HG02571 (cell line): ENCODE results near the gene TMCO1.
"Not testable (repeated sequence)": the region's sequence is repeated elsewhere in the genome, so short reads cannot be mapped to it uniquely, and the experiment has no call there.

ENCODE experiments used
- ATAC-seq: cut with Tn5 transposase; IDR thresholded peaks from one replicate; pipeline ENCODE4 v1.9.1; 2021; ENCODE audit warnings: mild to moderate bottlenecking, moderate library complexity; ENCODE audit not compliant: unreplicated experiment

The TMCO1 gene

DNA sequence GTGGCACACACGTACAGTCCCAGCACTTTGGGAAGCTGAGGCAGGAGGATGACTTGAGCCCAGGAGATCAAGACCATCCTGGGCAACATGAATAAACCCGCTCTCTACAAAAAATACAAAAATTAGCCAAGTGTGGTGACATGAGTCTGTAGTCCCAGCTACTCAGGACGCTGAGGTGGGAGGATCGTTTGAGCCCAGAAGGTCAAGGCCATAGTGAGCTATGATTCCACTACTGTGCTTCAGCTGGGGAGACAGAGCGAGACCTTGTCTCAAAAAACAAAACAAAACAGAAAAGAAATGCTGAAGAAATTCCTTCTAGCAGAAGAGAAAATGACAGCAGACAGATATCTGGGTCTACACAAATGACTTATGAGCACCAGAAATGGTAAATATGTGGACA lies 80.6 kb downstream of the TMCO1 start:
- no peak for ATAC-seq

DNA sequence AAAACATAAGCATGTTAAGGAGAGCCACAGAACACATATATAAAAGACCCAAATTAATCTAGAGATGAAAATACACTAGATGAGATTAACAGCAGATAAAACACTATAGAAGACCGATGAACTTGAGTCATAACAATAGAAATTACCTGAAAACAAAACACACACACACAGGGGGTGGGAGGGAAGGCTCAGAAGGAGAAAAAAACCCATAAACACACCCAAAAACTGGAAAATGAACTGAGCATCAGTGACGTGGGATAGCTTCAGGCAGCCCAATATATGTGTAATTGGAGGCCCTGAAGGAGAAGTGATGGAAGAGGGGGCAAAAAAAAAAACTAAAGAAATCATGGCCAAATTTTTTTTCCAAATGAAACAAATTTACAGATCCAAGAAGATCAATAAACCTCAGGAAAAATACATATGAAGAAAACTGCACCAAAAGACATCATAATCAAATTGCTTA lies 81.7 kb downstream of the TMCO1 start:
- ATAC-seq = no peak

DNA sequence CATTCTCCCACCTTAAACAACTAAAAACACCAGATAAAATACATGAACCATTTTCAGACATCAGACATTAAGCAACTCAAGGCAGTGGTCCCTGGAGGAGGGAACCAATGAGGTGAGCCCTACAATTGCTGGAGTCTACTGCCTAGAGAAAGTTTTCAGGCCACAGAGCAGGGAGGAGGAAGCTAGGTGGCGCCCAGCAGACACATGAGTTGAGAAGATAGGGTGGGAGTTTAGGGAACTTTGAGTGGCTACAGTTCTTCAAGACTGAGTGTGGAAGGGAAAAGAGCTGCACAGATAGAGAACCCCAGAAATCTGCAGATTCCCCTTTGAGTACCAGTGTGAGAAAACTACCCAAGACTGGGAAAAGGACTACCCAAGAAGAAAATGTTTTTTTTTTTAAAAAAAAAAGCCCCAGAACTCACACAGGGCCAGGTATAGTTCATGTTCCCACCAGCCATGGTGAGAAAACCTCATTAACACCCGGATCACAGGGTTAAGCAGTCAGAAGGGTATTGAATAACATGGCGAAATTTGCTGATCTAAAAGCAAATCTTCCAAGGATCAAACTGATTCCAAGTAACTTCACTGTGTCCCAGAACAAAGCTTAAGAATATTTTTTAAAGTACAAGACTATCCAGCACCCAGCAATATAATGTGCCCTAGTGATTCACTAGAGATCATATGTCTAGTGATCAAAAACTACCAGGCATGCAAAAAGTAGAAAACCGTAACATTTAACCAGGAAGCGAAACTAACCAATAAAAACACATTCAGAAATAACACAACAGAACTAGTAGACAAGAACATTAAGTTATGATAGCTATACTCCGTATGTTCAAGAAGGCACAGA lies 82.3 kb downstream of the TMCO1 start:
- ATAC-seq = no peak

DNA sequence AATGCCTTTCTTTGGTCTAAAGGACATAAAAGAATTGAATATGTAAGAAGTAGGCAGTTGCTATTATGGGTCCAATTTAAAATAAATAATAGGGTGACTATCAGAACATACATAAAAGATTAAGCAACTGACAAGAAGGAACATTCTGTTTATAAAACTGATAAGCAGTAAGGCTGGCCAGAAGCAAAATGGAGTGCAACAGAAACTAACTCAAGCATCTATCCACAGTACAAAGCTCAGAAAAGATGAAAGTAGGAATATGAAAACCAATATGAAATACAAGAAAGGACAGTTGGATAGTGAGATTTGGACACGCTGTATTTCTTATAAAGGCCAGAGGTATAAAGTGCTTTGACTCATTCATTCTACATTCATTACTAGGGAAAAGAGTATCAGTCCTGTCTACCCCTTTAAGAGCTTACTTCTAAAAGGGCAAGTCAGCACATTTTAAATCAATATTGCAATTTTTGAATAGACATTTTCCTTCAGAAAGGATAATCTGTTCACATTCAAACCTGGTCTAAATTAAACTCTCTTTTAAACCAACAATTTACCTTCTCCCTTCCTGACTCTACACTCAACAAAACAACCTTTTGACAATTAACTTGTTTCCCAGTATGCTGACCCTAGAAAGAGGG lies 84.7 kb downstream of the TMCO1 start:
- no peak for ATAC-seq

DNA sequence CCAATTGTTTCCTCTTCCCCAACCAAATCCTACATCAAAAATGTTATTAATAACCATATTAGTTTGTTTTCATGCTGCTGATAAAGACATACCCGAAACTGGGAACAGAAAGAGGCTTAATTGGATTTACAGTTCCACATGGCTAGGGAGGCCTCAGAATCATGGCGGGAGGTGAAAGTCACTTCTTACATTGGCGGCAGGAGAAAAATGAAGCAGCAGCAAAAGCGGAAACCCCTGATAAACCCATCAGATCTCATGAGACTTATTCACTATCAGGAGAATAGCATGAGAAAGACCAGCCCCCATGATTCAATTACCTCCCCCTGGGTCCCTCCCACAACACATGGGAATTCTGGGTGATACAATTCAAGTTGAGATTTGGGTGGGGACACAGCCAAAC lies 87.9 kb downstream of the TMCO1 start:
- ATAC-seq = not testable (repeated sequence)

DNA sequence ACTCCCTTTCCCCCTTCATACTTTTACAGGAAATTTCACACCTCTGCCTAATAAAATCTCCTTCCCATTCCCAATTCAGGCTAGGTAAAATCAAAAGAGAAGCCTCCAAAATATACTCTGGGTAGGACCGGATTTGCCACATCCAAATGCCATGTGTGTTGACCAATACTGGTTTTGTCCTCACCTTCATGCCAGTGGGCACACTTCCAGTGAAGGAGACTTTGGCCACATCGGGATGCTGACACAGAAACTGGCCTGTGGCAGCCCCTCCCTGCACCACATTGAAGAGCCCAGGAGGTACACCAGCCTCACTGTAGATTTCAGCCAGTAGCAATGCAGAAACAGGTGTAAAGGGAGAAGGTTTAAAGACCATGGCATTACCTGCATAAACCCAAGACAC lies 88.4 kb downstream of the TMCO1 start:
- no peak for ATAC-seq

DNA sequence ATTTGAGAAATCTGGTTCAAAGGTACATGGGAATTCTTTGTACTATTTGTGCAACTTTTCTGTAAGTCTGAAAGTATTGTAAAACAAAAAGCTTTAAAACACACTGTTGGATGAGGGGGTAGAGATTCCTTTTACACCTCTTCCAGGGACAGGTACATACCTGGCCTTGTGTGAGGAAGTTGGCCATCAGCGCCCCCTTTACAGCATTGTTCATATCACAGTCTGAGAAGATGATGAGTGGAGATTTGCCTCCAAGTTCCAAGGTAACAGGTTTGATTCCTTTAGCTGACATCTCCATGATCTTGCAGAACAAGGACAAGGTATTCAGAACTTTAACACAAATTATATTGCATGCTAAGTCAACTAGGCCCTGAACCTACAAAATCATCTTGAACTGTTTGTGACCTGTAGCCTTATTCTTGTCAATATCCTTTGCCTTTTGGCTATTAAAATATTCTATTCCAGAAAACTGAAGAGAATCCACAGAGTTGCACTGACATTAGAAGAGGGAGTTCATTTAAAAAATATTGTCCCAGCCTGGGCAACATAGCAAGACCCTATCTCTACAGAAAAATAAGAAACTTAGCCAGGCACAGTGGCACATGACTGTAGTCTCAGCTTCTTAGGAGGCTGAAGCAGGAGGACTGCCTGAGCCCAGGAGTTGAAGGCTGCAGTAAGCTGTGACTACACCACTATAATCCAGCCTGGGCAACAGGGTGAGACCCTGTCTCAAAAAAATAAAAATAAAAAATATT lies 89.2 kb downstream of the TMCO1 start:
- no peak for ATAC-seq

DNA sequence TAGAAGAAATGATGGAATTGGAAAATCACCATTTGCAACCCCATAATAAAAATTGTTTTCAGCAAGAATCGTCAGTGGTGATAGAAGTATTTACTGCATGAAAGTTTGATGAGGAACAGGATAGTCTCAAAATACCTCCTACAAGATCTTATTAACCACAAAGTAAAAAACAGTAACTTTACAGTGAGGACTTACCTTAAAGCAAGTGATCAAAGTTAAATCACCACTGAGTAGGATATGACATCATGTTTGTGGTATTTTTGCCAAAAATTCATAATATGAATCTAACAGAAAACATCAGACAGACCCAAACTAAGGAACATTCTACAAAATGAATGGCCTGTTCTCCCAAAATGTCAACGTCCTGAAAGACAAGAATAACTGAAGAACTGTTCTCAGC lies 90.2 kb downstream of the TMCO1 start:
- ATAC-seq = no peak
